HG02763 (cell line): ENCODE data around the gene MUC3A.
"Not testable (repeated sequence)": the region's sequence is repeated elsewhere in the genome, so short reads cannot be mapped to it uniquely, and the experiment has no call there.

Experiments used
- ATAC-seq: cut with Tn5 transposase; IDR thresholded peaks from one replicate; pipeline ENCODE4 v1.9.1; 2021; ENCODE audit warnings: mild to moderate bottlenecking, moderate library complexity; ENCODE audit not compliant: unreplicated experiment

MUC3A gene, protein sequence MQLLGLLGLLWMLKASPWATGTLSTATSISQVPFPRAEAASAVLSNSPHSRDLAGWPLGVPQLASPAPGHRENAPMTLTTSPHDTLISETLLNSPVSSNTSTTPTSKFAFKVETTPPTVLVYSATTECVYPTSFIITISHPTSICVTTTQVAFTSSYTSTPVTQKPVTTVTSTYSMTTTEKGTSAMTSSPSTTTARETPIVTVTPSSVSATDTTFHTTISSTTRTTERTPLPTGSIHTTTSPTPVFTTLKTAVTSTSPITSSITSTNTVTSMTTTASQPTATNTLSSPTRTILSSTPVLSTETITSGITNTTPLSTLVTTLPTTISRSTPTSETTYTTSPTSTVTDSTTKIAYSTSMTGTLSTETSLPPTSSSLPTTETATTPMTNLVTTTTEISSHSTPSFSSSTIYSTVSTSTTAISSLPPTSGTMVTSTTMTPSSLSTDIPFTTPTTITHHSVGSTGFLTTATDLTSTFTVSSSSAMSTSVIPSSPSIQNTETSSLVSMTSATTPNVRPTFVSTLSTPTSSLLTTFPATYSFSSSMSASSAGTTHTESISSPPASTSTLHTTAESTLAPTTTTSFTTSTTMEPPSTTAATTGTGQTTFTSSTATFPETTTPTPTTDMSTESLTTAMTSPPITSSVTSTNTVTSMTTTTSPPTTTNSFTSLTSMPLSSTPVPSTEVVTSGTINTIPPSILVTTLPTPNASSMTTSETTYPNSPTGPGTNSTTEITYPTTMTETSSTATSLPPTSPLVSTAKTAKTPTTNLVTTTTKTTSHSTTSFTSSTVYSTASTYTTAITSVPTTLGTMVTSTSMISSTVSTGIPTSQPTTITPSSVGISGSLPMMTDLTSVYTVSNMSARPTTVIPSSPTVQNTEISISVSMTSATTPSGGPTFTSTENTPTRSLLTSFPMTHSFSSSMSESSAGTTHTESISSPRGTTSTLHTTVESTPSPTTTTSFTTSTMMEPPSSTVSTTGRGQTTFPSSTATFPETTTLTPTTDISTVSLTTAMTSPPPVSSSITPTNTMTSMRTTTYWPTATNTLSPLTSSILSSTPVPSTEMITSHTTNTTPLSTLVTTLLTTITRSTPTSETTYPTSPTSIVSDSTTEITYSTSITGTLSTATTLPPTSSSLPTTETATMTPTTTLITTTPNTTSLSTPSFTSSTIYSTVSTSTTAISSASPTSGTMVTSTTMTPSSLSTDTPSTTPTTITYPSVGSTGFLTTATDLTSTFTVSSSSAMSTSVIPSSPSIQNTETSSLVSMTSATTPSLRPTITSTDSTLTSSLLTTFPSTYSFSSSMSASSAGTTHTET (N-terminal part only)

DNA sequence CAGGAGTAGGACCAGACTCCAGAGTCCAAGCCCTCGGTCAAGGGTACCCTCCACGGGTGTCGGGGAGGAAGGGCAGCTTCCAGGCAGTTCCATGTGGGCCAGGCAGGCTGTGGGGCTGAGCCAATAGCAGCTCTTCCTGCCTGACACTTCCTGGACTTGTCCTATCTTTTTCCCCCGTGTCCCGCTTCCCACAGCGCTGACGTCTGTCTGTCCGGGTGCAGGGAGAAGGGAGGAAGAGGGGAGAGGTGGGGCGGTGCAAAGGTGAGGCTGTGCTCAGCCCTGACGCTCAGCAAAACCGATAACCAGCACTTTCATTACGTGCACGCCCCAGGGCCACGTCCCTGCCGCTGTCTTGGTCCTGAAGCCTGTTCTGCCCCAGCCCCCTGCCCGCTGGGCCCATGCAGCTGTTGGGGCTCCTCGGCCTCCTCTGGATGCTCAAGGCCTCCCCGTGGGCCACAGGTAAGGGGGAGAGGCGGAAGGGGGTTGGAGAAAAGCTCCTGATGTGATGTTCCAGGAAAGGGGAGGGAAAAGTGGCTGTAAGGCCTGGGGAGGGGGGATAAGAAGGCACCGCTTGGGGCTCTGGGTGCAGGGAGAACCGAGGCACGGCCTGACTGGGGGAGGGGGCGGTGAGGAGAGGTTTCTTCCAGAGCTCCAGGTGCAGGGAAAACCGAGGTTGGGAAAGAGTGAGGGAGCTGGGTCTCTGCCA lies at the start of gene MUC3A:
Gene MUC3A, plus strand, starts transcription at position 308 of the 706 bp plus-strand sequence. Its CDS starts 91 bp downstream, at position 399.
- no peak for ATAC-seq

DNA sequence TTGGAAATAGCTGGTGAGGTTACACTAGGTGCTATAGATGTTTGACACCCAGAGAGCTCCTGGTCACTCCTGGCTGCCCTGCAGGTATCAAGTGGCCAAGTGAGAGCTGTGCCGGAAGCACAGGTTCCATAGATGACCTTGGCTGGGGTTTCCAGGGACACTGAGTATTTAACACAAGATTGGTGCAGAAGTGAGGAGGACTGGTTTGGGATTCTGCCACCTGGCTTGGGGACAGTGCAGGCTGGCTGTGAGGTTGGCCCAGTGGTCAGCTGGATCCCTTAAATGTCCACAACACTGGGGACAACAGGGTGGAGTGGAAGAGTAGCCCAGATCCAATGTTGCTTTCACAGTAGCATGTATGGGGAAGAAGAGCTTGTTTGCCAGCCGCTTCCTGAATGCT lies 48.4 kb upstream of the MUC3A start:
- ATAC-seq = no peak

DNA sequence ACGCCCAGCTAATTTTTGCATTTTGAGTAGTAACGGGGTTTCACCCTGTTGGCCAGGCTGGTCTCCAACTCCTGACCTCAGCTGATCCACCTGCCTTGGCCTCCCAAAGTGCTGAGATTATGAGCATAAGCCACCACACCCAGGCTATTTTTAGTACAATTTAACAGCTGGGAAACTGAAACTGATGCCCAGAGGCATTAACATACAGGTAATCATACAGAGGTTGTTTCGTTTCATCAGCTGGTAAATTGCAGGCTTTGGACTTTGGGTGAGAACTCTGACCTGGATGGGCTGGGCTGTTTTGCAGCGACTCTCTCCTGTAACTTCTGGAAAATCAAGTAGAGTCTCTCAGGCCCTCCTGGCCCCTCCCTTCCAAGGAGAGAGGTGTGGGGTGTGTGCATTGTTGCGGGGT lies 47.4 kb upstream of the MUC3A start:
- no peak for ATAC-seq

DNA sequence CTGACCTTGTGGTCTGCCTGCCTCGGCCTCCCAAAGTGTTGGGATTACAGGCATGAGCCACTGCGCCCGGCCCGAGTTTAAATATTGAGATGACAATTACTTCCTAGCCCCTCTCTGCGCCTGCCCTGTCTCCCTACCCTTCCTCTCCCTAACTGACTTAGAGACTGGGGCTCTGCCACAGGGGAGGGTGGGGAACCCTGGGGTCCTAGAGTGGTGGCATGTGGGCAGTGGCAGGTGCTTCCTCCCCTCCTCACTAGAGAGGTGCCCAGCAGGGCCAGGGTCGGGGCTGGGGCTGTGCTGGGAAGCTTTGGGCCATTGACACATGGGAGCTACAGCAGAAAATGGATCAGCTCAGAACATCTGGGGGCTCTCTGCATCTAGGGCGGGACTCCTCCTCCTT lies 46.7 kb upstream of the MUC3A start:
- no peak for ATAC-seq

DNA sequence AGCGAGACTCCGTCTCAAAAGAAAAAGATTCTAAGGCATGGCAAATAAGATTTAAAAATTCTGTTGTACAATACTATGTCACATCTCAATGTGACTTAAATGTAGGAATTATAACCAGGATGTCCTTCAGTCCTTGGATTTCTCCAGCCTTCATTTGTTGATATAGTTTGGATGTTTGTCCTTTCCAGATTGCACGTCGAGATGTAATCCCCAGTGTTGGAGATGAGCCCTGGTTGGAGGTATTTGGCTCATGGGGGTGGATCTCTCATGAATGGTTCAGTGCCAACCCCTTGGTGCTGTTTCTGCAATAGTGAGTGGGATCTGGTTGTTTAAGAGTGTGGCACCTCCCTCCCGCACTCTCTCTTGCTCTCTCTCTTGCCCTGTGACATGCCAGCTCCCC lies 40.8 kb upstream of the MUC3A start:
- no peak for ATAC-seq

DNA sequence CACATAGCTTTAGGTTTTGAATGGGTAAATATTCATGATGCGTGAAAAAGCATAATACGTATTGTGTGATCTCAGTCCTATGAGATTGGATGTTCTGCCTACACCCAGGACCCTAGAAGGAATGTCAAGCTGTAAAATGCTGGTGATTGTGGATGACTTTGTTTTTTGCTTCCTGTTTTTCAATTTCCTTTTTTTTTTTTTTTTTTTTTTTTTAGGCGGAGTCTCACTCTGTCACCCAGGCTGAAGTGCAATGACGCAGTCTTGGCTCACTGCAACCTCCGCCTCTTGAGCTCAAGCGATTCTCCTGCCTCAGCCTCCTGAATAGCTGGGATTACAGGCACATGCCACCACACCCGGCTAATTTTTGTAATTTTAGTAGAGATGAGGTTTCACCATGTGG lies 38.9 kb upstream of the MUC3A start:
- ATAC-seq = not testable (repeated sequence)

DNA sequence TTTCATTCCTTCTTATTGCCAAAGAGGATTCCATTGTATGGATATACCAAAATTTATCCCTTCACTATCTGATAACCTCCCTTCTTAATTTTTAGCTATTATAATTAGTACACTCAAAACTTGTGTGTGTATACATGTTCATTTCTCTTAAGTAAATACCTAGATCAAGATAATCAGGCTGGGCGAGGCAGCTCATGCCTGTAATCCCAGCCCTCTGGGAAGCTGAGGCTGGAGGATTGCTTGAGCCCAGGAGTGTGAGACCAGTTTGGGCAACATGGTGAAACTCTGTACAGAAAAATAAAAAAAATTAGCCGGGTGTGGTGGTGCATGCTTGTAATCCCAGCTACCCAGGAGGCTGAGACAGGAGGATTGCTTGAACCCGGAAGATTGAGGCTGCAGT lies 37.9 kb upstream of the MUC3A start:
- ATAC-seq = no peak

DNA sequence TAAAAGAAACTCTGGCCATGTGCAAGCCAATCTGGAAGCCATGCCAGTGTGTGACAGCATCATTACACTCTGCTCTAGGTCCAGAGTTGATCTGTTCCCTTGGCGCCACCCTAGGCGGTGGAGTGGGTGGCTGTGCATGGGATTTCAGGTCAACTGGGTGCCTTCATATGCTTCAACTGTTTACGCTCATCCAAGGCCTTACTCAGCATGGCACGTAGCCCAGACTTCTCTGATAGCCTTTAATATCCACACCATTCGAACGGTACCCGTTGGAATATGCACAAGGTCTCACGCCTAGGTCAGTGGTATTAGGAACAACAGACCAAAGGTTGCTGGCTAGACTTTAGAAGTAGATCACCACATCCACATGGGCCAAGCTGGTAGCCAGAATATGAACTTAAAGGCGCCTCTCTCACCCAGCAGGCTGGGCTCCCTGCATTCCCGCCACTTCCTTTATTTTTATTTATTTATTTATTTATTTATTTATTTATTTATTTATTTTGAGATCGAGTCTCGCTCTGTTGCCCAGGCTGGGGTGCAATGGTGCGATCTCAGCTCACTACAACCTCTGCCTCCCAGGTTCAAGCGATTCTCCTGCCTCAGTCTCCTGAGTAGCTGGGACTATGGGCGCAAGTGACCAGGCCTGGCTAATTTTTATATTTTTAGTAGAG lies 35.0 kb upstream of the MUC3A start:
- ATAC-seq = no peak

DNA sequence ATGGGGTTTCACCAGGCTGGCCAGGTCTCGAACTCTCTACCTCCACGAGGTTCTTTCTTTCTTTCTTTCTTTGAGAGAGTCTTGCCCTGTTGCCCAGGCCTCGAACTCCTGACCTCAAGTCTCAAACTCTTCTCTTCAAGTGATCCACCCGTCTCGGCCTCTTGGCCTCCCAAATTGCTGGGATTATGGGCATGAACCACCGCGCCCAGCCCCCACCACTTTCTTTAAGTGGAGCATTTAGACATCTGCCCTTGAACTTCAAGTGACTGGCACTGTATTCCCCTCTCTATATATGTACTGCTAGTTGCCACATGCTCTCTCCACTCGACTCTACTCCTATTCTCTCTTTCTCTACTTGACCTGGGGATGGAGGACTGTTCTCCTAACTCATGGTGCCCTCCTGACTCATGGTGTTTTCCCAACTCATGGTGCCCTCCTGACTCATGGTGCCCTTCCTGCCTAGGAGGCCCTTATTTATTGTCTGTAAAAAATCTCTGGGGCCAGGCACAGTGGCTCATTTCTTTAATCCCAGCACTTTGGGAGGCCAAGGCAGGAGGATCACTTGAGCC lies 34.4 kb upstream of the MUC3A start:
- no peak for ATAC-seq

DNA sequence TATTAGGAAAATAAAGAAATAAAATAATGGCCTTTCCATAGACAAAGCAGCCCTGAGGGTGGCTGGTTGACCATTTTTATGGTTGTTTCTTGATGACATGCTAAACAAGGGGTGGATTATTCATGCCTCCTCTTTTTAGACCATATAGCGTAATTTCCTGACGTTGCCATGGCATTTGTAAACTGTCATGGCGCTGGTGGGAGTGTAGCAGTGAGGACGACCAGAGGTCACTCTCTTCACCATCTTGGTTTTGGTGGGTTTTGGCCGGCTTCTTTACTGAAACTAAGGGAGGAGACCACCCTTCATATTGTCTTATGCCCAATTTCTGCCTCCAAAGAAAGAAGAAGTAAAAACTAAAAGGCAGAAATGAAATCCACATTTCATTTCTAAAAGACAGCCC lies 30.0 kb upstream of the MUC3A start:
- not testable (repeated sequence) for ATAC-seq

DNA sequence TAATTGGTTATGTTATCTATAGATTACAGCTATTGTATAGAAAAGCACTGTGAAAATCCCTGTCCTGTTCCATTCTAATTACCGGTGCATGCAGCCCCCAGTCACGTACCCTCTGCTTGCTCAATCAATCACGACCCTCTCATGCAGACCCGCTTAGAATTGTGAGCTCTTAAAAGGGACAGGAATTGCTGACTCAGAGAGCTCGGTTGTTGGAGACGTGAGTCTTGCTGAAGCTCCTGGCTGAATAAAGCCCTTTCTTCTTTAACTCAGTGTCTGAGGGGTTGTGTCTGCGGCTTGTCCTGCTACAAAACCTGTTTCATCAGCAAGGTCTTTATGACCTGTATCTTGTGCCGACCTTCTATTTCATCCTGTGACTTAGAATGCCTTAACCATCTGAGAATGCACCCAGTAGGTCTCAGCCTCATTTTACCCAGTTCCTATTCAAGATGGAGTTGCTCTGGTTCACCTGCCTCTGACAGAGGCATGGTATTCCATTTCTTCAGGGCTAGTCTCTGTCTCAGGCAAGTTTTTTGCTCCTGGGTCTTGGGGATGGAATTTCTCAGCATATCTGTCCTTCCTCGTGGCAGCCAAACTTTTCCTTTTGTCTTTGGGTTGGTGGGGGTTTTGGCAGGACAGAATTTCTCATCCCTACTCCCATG lies 29.4 kb upstream of the MUC3A start:
- not testable (repeated sequence) for ATAC-seq

DNA sequence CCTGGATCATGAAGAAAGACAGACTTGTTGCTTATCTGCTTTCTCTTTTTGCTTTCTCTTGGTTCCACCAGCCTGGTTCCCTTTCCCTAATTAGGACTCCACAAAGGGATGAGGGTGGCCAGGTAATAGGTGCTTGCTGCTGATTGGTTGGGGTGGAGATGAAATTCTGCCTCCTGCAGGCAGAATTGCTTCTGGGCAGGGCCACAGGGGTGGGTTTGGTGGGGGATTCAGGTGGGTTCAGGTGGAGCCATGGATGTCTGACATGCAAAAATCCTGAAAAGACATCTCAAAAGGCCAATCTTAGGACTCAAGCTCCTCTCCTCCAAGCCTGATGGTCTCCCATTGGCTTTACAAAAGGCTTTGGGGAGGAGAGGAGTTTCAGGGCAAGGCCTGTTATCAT lies 28.3 kb upstream of the MUC3A start:
- no peak for ATAC-seq

DNA sequence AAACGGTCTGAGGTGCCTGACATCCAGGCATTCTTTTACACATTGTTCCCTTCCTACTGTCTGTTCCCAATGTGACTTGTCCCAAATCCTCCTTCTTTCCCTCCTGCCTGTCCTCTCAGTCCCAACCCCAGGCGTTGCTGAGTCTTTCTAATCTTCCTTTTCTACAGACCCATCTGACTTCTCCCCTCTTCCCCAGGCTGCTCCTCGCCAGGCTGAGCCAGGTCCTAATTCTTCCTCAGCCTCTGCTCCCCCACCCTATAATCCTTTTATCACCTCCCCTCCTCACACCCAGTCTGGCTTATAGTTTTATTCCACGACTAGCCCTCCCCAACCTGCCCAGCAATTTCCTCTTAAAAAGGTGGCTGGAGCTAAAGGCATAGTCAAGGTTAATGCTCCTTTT lies 25.7 kb upstream of the MUC3A start:
- ATAC-seq = not testable (repeated sequence)

DNA sequence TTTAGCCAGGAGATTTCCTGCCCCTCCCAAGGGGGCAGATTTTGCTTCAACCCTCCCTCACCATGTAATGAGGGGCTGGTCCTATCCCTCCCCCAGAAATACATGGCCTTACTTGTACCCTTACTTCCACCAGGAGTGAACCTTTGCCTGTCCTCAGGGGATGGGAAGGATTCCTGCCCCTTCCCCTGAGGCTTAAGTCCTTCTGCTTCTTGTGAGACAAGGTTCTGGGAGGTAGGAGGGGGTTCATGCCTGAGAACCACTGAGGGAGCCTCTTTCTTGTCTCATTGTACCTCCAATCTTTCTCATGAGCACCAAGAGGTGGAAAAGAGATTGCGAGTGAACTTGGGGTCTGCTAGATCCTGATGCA lies 19.5 kb upstream of the MUC3A start:
- ATAC-seq = no peak

DNA sequence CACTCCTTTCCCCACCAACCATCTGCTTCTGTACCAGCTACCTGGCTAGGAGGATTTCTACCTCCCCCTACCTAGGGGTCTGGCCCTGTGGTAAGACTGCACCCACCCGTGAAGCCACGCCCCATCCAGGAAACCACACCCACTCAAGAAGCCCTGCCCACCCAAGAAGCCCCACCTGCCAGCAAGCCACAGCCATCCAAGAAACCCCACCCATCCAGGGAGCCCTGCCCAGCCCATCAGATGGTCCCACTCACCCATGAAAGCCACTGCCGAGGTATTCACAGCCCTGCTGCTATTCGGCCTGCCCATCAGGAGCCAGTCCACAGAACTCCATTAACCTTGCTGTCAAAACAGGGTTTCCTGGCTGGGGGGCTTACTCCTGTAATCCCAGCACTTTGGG lies 15.6 kb upstream of the MUC3A start:
- no peak for ATAC-seq

DNA sequence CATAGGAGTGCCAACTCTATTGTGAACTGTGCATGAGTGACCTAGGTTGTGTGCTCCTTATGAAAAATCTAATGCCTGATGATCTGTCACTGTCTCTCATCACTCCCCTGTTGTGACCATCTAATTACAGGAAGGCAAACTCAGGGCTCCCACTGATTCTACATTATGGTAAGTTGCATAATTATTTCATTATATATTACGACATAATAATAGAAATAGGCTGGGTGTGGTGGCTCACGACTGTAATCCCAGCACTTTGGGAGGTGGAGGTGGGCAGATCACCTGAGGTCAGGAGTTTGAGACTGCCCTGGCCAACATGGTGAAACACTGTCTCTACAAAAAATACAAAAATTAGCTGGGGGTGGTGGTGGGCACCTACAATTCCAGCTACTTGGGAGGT lies 14.0 kb upstream of the MUC3A start:
- ATAC-seq = not testable (repeated sequence)

DNA sequence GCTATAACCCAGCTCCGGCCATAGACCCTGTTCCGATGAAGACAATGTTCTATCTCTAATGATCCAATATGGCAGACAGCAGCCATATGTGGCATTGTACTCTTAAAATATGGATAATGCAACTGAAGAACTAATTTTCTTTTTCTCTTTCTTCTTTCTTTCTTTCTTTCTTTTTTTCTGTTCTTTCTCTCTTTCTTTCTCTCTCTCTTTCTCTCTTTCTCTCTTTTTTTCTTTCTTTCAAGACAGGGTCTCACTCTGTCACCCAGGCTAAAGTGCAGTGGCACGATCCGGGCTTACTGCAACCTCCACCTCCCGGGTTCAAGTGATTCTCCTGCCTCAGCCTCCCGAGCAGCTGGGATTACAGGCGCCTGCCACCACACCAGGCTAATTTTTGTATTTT lies 13.2 kb upstream of the MUC3A start:
- not testable (repeated sequence) for ATAC-seq

DNA sequence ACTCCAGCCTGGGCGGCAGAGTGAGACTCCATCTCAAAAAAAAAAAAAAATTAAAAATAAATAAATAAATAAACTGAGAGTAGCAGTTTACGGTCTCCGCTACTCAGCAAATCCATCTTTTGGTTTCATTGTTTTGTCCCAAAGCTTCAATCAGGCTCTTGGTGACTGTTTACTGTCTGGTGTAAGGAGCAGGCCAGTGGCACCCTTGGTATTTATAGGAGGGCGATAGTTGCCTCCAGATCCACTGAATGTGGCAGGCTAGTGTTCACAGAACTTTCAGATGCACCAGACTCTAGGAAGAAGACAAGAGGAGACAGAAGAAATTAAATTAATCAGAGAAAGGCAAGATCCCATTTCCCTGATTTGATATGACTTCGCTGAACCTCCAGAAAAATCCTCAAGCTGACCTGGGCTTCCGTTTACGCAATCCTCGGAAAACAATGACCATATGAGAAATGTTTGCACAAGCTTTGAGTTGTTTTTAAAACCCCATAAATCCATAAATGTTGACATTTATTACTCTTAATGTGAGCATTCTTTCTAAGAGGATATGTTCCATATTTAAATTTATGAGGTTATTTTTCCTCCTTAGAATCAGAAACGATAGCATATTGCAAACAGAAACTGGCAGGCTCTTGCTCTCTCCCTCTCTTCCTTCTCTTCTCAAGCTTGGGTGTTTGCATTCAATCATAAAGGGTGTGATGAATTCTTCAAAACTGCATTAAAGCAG lies 7.1 kb upstream of the MUC3A start:
- no peak for ATAC-seq
